A549 treated with Mapracorat at 1 μM for 4 hours (cell line): ENCODE results near the gene NMS. TPM values are rescaled to one million over a fixed set of nuclear protein-coding genes. Genes with fewer than 3 reads are reported as not detected.

Experiments used
- total RNA-seq: library from RNA; stranded (reverse); fragments of 200-300 nt; extraction: Qiagen RNA extraction; gene quantifications from 5 replicates; pipeline ENCODE4 v1.2.3, GENCODE V29; 2022

Gene NMS, protein sequence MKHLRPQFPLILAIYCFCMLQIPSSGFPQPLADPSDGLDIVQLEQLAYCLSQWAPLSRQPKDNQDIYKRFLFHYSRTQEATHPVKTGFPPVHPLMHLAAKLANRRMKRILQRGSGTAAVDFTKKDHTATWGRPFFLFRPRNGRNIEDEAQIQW
- total RNA-seq, result not detected in 5 replicates

DNA sequence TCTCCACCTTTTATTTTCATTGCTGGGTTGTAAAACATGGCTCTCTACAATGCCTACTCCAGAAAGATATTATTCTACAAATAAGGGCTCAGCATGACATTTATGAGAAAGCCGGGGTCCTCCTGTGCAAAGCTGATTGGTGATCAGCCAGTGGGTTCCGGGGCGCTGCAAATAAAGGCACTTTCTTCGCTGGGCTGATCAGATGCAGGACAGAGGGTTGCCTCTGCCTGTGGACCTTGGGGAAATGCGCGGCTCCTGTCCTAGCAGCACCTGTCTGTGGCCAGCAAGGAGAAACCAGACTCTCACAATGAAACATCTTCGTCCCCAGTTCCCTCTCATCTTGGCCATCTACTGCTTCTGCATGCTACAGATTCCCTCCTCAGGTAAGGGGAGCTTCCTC, at the start of gene NMS:
Gene NMS (plus strand): TSS at position 301 of the 400 bp plus-strand sequence. CDS start 7 bp downstream, at position 308.

Other genes starting within 250 kb of the NMS start
- gene LONRF2, start 148.0 kb upstream of the NMS start, total RNA-seq, result 1.7 to 3.0 TPM (median 2.6 TPM) in 5 replicates
- 13.3 to 15.5 TPM (median 14.9 TPM) in 5 replicates for gene CHST10, start 52.8 kb upstream of the NMS start, total RNA-seq
- gene PDCL3, start 92.5 kb downstream of the NMS start, total RNA-seq, result 32.9 to 49.7 TPM (median 36.1 TPM) in 5 replicates